ENCODE measurements around the gene NREP. TPM values are rescaled to one million over a fixed set of nuclear protein-coding genes. Genes with fewer than 3 reads are reported as not detected.

The NREP gene
- total RNA-seq, 1 donor from 2014 or later = 460 TPM

DNA sequence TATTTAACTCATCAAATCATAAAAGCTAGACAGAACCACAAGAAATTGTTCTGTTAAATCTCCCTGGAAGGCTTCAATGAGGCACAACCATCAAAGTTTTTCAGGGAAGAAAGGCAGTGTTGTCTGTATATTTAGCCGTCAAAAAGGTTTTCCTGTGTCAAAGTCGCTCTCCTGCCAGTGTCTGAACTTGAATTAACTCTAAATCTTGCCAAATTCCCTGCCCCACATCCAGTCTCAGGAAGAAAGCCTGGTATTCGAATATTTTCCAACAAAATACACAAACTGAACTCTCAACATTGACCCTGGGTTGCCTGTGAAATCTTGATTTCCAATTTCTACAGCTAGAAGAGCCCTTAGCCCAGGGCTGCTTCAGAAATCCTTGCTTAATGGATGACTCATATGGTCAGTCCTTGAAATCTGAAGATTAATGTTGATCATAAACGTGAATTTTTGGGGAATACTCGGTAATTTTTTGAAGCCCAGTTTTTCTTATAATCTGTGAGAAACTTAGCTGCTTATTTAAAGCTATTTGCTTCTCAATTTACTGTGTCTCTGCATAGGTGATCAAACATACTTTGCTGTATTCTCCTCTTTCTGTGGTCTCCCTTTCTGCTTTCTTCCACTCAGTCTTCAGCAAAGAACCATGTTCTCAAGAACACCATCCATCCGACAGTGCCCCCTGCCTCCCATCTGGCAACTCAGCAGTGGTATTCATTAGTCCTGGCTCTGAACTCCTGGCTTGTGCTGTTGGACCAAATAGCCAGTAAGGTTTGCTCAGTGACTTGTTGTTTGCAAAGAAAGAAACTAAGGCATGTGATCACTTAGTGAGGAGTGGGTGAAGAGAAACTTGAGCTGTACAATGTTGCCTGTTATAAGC is 58.9 kb downstream of the NREP start:
- Mint-ChIP-seq H3K4me3 (ENCODE audit: low read depth) (no peak overlapping the region), H3K4me1 (ENCODE audit: low read depth) (peaks cover 17% of the 10 kb centered on the region), H3K27ac (no peak overlapping the region)

DNA sequence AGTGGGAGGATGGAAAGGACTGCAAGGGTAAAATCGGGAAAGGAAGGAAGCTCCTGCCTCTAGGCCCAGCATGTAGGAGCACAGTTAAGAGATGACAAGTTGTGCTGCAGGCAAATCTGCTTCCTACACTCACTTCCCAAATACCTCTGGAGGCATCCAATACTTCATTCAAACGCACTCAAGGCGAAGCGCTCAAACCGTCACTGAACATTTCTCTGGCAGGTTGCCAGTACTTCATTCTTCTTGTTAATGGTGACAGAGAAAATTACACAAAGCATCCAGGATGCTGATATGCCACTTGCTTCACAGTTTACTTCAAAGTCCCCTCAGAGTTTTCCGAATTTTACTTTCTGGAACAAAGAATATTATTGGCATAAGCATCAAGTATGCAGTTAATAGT is 59.8 kb downstream of the NREP start:
- DNase-seq (ENCODE audit: low spot score, unreplicated experiment) = no peak
- TF ChIP-seq, protein P1, sequence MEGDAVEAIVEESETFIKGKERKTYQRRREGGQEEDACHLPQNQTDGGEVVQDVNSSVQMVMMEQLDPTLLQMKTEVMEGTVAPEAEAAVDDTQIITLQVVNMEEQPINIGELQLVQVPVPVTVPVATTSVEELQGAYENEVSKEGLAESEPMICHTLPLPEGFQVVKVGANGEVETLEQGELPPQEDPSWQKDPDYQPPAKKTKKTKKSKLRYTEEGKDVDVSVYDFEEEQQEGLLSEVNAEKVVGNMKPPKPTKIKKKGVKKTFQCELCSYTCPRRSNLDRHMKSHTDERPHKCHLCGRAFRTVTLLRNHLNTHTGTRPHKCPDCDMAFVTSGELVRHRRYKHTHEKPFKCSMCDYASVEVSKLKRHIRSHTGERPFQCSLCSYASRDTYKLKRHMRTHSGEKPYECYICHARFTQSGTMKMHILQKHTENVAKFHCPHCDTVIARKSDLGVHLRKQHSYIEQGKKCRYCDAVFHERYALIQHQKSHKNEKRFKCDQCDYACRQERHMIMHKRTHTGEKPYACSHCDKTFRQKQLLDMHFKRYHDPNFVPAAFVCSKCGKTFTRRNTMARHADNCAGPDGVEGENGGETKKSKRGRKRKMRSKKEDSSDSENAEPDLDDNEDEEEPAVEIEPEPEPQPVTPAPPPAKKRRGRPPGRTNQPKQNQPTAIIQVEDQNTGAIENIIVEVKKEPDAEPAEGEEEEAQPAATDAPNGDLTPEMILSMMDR (IDR thresholded peaks at IDR 0.05; ENCODE audit: unreplicated experiment) = no peak
- Mint-ChIP-seq H3K4me1 (ENCODE audit: low read depth) (peaks cover 17% of the 10 kb centered on the region), H3K27ac (no peak overlapping the region), H3K9me3 (ENCODE audit: low read depth) (no peaks in the 10 kb centered on the region), H3K4me3 (ENCODE audit: low read depth) (no peak overlapping the region), H3K27me3 (no peaks in the 10 kb centered on the region), H3K36me3 (ENCODE audit: insufficient read depth) (no peaks in the 10 kb centered on the region)

More for the DNA sequence above, 58.9 kb downstream of the NREP start:
- TF ChIP-seq, protein P1 (IDR thresholded peaks at IDR 0.05; ENCODE audit: unreplicated experiment) = no peak
- Mint-ChIP-seq H3K36me3 (ENCODE audit: insufficient read depth) (no peaks in the 10 kb centered on the region), H3K27me3 (peaks cover 3% of the 10 kb centered on the region), H3K9me3 (ENCODE audit: low read depth) (no peaks in the 10 kb centered on the region)
- no peak for DNase-seq (ENCODE audit: low spot score, unreplicated experiment)

DNA sequence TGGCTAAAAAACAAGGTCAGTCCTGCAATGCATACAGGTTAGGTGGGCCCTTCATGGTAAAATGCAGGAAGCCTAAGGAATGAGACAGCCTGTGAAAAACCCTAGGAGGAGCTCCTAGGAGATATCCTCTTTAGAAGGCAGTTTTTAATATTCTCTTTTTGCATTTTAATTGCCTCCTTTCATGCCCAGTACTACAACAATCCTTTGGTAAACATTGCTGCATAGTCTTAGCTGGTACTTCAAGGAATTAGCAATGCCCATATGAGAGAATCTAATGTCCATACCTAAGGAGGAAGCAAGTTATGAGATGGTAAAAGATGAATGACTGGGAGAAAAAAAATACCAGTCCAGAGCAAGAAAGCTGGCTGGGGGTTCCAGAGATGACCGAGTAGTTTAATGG is 61.0 kb downstream of the NREP start:
- DNase-seq (ENCODE audit: low spot score, unreplicated experiment) = no peak
- Mint-ChIP-seq H3K27me3 (no peaks in the 10 kb centered on the region), H3K4me3 (ENCODE audit: low read depth) (no peak overlapping the region), H3K9me3 (ENCODE audit: low read depth) (no peaks in the 10 kb centered on the region), H3K4me1 (ENCODE audit: low read depth) (peaks cover 17% of the 10 kb centered on the region), H3K36me3 (ENCODE audit: insufficient read depth) (no peaks in the 10 kb centered on the region), H3K27ac (no peak overlapping the region)
- TF ChIP-seq, protein P1 (IDR thresholded peaks at IDR 0.05; ENCODE audit: unreplicated experiment) = no peak

DNA sequence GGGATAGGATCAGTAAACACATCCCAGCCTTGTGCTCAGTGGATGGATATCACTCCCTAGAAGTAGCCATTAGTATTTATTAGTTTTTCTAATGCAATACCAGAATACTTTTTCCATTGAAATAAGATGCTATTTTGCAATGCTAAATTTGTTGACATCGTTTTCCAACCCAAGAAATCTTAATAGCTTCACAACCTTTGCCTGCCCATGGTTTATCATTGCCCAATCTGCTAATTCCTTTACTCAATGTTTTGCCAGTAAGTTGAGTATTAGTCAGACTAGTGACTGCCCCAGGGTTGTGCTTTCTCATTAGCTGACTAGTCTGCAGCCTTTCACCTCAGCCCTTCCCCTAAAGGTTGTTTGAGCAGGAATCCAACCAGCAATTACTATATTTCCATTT is 62.9 kb downstream of the NREP start:
- Mint-ChIP-seq H3K9me3 (ENCODE audit: low read depth) (no peaks in the 10 kb centered on the region), H3K4me3 (ENCODE audit: low read depth) (no peak overlapping the region), H3K4me1 (ENCODE audit: low read depth) (peaks cover 5% of the 10 kb centered on the region), H3K27me3 (peaks cover 4% of the 10 kb centered on the region), H3K27ac (no peak overlapping the region), H3K36me3 (ENCODE audit: insufficient read depth) (no peaks in the 10 kb centered on the region)
- TF ChIP-seq, protein P1 (IDR thresholded peaks at IDR 0.05; ENCODE audit: unreplicated experiment) = no peak
- no peak for DNase-seq (ENCODE audit: low spot score, unreplicated experiment)

DNA sequence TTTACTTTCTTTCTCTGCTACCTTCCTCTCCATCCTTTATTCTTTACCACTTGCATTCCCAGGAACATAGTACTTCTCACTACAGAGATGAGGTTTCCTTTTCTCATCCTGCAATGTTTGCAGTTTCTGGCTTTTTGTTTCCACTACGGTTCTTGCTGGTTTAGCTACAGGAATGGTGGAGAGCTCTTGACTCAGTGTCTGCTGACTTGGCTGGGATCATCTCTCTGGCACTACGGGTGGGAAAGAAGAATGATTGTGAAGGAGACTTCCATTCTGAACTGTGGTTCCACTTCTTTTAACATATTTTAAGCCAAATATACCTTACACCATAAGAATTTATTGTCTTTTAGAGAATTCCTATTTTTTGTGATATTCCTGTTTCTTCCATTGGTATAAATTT is 65.1 kb downstream of the NREP start:
- H3K4me3 Mint-ChIP-seq (ENCODE audit: low read depth) = no peak overlapping the region
- H3K27ac Mint-ChIP-seq = no peak overlapping the region
- TF ChIP-seq, protein P1 (IDR thresholded peaks at IDR 0.05; ENCODE audit: unreplicated experiment) = no peak
- DNase-seq (ENCODE audit: low spot score, unreplicated experiment) = no peak
- H3K36me3 Mint-ChIP-seq (ENCODE audit: insufficient read depth) = no peaks in the 10 kb centered on the region
- no peaks in the 10 kb centered on the region for H3K4me1 Mint-ChIP-seq (ENCODE audit: low read depth)
- H3K9me3 Mint-ChIP-seq (ENCODE audit: low read depth) = no peaks in the 10 kb centered on the region
- peaks cover 4% of the 10 kb centered on the region for H3K27me3 Mint-ChIP-seq
